Gastroesophageal sphincter (tissue), 4 donors: Measurements from ENCODE around the gene MRPL42. TPM values are rescaled to one million over a fixed set of nuclear protein-coding genes. Genes with fewer than 3 reads are reported as not detected.
A peak's percentile ranks its signal among the peaks of the same experiment; 100 is the strongest.

Experiments
- ATAC-seq: fragments of 150-250 bp; one replicate; pipeline ENCODE4 v1.9.1; 2016; ENCODE audit warnings: mild to moderate bottlenecking, moderate library complexity
- H3K27ac ChIP-seq, 4 donors: fragments of 200-600 bp; sonication (generic) in 3 of 4; 1 replicate in 3 of 4; 2 replicates in 1 of 4; pipeline ENCODE4 v1.5.1; 2016 to 2019
- H3K27me3 ChIP-seq: fragments of 200-600 bp; sonication (generic); one replicate; pipeline ENCODE4 v1.5.1; 2019
- H3K36me3 ChIP-seq, 2 donors: fragments of 200-600 bp; sonication (generic); one replicate each; pipeline ENCODE4 v1.5.1; 2019; ENCODE audit warnings: control low read depth in 1 of 2
- H3K4me1 ChIP-seq, 3 donors: fragments of 200-600 bp; sonication (generic); 1 replicate in 2 of 3; 2 replicates in 1 of 3; pipeline ENCODE4 v1.5.1; 2016 to 2019; ENCODE audit warnings: control low read depth in 2 of 3
- H3K4me3 ChIP-seq, 2 donors: fragments of 200-600 bp; sonication (generic); one replicate each; pipeline ENCODE4 v1.5.1; 2019; ENCODE audit warnings: mild to moderate bottlenecking in 1 of 2, moderate library complexity in 1 of 2
- H3K9me3 ChIP-seq, 3 donors: fragments of 200-600 bp; sonication (generic); one replicate each; pipeline ENCODE4 v1.5.1; 2017 to 2019; ENCODE audit warnings: control low read depth in 2 of 3
- EP300 ChIP-seq: sonication (generic); formaldehyde crosslinking; IDR thresholded peaks from one replicate; pipeline ENCODE4 v1.6.1; 2017; ENCODE audit warnings: antibody characterized with exemption, mild to moderate bottlenecking
- POLR2A ChIP-seq, 2 donors: fragments of 450-650 bp; IDR thresholded peaks; one replicate each; pipeline ENCODE4 v1.6.1; 2017; ENCODE audit warnings: antibody characterized with exemption in 2 of 2, mild to moderate bottlenecking in 2 of 2, moderate library complexity in 1 of 2
- POLR2AphosphoS5 ChIP-seq: sonication (generic); formaldehyde crosslinking; IDR thresholded peaks from one replicate; pipeline ENCODE4 v1.6.1; 2017; ENCODE audit warnings: antibody characterized with exemption
- WGBS, 2 donors: methylation state at CpG; one replicate each; pipeline ENCODE4 v1.1.5; 2018; ENCODE audit warnings: low coverage in 1 of 2; 5-methylcytosine and 5-hydroxymethylcytosine counted together
- total RNA-seq, 4 donors: library from RNA; depleted of rRNA; stranded (reverse); fragments of >200 nt; gene quantifications; one replicate each; pipeline ENCODE4 v1.1.0, GENCODE V29; 2016
- TF ChIP-seq, protein P1 (sequence below), 4 experiments: fragments of 200-600 bp in 2 of 4; fragments of 450-650 bp in 2 of 4; sonication (generic) in 1 of 4; IDR thresholded peaks; one replicate each; pipeline ENCODE4 v1.5.1; 2017 to 2019; ENCODE audit warnings: antibody characterized with exemption in 4 of 4, mild to moderate bottlenecking in 2 of 4, moderate library complexity in 2 of 4

MRPL42 gene
- total RNA-seq, 4 donors from 2014 or later: 40.3 to 52.9 (median 46.2) TPM

DNA sequence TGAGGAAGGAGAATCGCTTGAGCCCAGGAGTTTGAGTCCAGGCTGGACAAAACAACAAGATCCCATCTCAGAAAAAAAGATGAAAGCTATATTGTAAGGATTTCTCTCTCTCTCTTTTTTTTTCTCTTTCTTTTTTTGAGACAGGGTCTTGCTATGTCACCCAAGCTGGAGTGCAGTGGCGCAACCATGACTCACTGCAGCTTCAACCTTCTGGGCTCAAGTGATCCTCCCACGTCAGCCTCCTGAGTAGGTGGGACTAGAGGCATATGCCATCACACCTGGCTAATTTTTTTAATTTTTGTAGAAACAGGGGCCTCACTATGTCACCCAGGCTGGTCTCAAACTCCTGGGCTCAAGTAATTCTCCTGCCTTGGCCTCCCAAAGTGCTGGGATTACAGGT lies 5.8 kb upstream of the MRPL42 start:
- 64 to 87% methylated on average over 1 to 3 of the region's 3 CpGs for WGBS, 2 donors
- Histone ChIP-seq H3K9me3 (no peaks in the 10 kb centered on the region), H3K4me1 (no peaks in the 10 kb centered on the region), H3K27ac (no peak overlapping the region), H3K27me3 (no peaks in the 10 kb centered on the region), H3K36me3 (no peaks in the 10 kb centered on the region), H3K4me3 (no peak overlapping the region)
- TF ChIP-seq EP300 (no peak), POLR2A (IDR thresholded peaks at IDR 0.05) (no peak), POLR2AphosphoS5 (no peak)
- TF ChIP-seq, protein P1, sequence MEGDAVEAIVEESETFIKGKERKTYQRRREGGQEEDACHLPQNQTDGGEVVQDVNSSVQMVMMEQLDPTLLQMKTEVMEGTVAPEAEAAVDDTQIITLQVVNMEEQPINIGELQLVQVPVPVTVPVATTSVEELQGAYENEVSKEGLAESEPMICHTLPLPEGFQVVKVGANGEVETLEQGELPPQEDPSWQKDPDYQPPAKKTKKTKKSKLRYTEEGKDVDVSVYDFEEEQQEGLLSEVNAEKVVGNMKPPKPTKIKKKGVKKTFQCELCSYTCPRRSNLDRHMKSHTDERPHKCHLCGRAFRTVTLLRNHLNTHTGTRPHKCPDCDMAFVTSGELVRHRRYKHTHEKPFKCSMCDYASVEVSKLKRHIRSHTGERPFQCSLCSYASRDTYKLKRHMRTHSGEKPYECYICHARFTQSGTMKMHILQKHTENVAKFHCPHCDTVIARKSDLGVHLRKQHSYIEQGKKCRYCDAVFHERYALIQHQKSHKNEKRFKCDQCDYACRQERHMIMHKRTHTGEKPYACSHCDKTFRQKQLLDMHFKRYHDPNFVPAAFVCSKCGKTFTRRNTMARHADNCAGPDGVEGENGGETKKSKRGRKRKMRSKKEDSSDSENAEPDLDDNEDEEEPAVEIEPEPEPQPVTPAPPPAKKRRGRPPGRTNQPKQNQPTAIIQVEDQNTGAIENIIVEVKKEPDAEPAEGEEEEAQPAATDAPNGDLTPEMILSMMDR (IDR thresholded peaks at IDR 0.05): no peak
- ATAC-seq: no peak

- 95 to 100% methylated on average over 2 to 5 of the region's 5 CpGs for WGBS, 2 donors
- Histone ChIP-seq H3K27me3 (no peaks in the 10 kb centered on the region), H3K4me1 (peaks cover 0 to 30% (median 6%) of the 10 kb centered on the region in 3 donors), H3K36me3 (peaks cover 0 to 8% of the 10 kb centered on the region in 2 donors), H3K27ac (no peak overlapping the region), H3K9me3 (no peaks in the 10 kb centered on the region), H3K4me3 (no peak overlapping the region)
- ATAC-seq: no peak
- TF ChIP-seq POLR2AphosphoS5: no peak
- TF ChIP-seq, protein P1 (IDR thresholded peaks at IDR 0.05): no peak
- TF ChIP-seq EP300: no peak
- no peak for TF ChIP-seq POLR2A (IDR thresholded peaks at IDR 0.05)
These were observed 1.5 kb upstream of the MRPL42 start for GRCh38 chr12:93465841-93466240.

GRCh38 chr12:93466625-93467350 lies 526 bp upstream of the MRPL42 start:
- no peak for TF ChIP-seq POLR2AphosphoS5
- Histone ChIP-seq H3K4me1 (peaks cover 0 to 30% (median 6%) of the 10 kb centered on the region in 3 donors), H3K27me3 (no peaks in the 10 kb centered on the region), H3K27ac (peak overlapping the region in 3 of 4 donors; percentile 88 to 97 (median 93)), H3K4me3 (peak overlapping the region; percentile 68), H3K9me3 (no peaks in the 10 kb centered on the region), H3K36me3 (peaks cover 0 to 18% of the 10 kb centered on the region in 2 donors)
- WGBS, 2 donors: 93 to 96% methylated on average over 3 to 8 of the region's 9 CpGs
- no peak for ATAC-seq

DNA sequence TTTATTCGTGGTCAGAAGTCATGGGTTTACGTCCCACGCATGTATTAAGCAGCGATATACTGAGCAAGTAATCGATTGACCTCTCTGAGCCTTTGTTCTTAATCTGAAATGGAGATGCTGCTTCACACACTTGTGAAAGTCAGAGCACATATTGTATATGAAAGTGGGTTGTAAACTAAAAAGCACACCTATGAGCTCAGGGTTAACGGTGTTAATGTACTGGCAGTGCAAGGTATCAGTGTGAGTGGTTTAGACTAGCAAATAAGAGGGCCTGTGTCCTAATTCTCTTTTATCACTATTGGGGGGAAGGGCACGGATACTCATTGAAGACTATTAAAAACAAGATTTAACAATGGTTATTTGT lies 676 bp downstream of the MRPL42 start:
- 5 to 6% methylated on average over 4 to 7 of the region's 7 CpGs for WGBS, 2 donors
- TF ChIP-seq, protein P1 (IDR thresholded peaks at IDR 0.05): no peak
- TF ChIP-seq POLR2A (IDR thresholded peaks at IDR 0.05) (no peak), POLR2AphosphoS5 (no peak), EP300 (no peak)
- peaks cover 0 to 33% (median 6%) of the 10 kb centered on the region in 3 donors for H3K4me1 ChIP-seq
- H3K4me3 ChIP-seq: peak overlapping the region; percentile 68
- no peaks in the 10 kb centered on the region for H3K9me3 ChIP-seq
- no peaks in the 10 kb centered on the region for H3K27me3 ChIP-seq
- peak overlapping the region in 3 of 4 donors; percentile 88 to 97 (median 93) for H3K27ac ChIP-seq
- peaks cover 0 to 25% of the 10 kb centered on the region in 2 donors for H3K36me3 ChIP-seq
- no peak for ATAC-seq

GRCh38 chr12:93469386-93469785 lies 2.1 kb downstream of the MRPL42 start:
- Histone ChIP-seq H3K9me3 (no peaks in the 10 kb centered on the region), H3K27me3 (no peaks in the 10 kb centered on the region), H3K4me1 (peaks cover 0 to 33% (median 6%) of the 10 kb centered on the region in 3 donors), H3K27ac (no peak overlapping the region), H3K36me3 (peaks cover 0 to 39% of the 10 kb centered on the region in 2 donors), H3K4me3 (no peak overlapping the region)
- ATAC-seq: no peak
- TF ChIP-seq POLR2AphosphoS5 (no peak), POLR2A (IDR thresholded peaks at IDR 0.05) (no peak), EP300 (no peak)
- TF ChIP-seq, protein P1 (IDR thresholded peaks at IDR 0.05): no peak
